NAMALWA (cell line): Measurements from ENCODE around the gene LHX1.

ENCODE experiments used
- DNase-seq: peaks from one replicate; pipeline ENCODE4 v3.0.0-alpha.2; 2015; ENCODE audit warnings: low spot score

The LHX1 gene

DNA sequence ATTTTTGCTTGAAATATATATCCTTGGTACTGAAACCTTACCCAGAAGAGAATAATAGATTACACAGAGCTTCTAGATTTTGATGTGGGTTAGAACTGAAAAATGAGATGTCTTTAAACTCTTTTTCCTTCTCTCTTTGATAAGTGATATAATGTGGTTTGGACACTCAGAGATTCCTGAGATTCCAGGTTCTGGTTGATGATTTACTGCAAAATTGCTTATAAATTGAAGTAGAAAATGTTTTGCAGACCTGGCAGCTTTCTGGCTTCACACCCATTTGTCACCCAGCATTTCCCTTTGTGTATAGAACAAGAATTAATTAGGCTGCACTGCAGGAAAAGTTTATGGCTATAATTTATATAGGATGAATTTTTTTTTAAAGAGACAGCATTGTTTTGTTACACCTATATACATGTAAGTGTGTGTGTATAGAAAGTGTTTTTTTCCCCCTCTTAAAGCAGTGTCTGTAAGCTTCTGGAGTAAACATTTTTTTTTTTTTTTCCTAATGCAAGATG, 35.0 kb downstream of the LHX1 start:
- no peak for DNase-seq

DNA sequence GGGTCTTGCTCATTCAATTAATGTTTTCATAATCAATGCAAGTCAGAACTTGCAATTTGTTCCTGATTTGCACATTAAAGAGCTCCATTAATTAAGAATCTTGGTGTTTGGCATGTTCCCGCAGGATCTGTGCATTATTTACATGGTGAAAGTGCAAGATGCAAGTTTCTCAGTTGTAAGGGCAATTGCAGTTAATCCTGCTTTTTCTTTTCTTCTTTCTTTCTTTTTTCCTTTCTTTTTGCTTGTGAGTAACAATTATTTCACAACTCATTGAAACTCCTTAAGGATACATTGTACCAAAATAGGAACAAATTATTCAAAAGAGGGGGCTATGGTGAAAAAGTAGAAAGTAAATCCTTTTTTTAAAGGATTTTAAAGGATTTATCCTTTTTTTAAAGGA, 35.6 kb downstream of the LHX1 start:
- no peak for DNase-seq

DNA sequence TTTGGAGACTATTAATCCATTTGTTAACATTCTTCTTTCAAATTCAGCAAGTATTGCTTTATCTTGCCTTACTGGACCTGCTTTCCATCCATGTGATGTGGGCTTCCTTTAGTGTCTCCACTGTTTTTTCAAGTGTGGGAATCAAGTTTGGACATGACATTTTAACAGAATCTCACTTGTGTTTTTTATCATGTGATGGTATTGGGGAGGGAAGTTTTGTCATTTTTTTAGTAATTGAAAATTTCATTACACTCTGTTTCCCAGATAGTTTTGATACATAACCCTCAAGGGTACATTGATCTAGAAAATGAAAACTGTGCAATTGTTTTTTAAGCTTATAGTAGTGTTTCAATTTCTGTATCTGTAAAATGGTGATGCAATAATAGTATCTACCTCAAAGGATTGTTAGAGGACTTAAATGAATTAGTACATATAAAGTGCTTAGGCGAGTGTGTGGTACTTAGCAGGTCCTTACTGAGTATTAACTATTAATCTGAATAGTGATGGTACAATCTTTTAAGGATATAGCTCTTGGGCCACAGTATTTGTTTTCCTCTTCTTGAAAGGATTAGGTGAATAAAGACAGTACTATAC, 38.7 kb downstream of the LHX1 start:
- no peak for DNase-seq

DNA sequence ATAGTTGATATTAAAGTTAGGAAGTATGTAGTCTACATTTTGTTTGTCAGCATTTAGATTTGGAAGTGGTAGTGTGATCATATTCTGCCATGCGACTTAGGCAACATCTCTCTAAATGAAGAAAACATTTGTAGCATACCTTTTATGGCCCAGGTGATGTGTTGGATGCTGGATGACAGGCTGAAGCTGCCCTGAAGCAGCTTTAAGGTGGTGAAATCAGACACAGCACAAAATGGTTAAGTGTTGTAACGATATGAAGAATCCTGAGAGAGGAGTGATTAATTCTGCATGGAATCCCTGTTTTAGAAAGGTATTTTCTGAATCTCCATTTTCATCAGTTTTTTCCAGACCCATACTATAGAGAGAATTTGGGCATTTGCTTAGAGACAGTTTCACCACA, 39.8 kb downstream of the LHX1 start:
- no peak for DNase-seq

DNA sequence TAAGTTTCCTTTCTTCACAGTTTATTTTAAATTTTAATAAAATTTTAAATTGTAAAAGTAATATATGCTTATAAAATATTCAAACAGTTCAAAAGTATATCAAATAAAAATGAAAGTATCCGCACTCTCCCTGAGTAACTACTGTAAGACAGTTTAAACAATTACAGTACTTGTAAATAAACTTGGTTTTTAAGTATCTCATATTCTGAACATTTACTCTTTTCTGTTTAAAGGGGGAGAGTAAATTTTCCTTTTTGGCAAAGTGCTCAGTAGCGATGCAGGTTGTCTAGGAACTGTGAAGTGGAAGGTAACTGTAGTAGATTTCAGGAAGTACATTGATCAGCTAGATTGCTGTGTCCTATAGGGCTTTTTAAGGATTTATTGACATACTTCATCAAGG, 40.3 kb downstream of the LHX1 start:
- DNase-seq = no peak

DNA sequence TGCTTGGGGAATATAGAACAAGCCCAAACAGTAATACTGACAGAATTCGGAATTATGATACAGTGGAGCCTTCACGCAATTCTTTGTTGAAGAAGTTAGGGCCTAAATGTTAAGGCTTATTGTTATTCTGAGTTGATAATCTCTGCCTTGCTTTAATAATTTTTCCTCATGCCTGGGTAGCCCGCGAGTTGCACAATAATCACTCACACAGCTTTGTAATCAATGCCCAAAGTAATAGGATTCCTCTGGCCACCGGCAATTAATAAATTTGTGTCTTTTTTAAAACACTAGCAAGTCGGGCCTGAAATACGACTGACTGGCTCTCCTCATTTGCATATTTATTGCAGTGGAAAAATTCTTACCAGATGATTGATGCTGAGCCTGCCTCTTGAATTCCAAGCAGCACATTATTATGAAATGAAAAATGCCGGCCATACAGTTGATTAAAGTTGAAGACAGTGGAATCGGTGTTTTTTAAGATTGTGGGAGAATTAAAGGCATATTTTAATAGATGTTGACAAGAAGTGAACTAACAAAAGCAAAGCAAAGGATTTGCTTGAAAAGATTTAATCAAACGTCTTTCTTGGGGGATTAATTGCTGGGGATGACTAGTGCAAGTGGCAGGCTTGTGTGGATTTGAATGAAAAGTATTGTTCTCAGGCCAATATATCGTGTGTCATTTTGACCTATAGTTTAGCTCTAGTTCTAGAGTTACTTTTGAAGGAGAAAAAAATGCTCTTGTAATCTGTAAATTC, 41.7 kb downstream of the LHX1 start:
- peak; percentile 43 for DNase-seq

DNA sequence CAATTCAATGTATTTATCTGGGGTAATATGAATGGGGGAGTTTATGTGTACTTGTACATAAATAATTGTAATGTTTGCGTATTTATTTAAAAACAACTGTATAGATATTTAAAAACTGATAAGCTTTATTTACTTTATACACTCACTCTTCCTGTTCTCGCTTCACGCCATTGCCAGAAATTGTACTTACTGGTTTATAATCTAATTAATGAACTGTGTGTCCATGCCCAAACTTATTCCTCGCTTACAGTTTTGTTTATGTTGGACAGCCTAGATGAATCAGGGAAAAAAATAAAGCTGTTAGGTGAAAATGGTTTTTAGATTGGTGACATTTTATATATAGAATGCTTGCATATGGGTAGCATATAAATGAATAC, 42.3 kb downstream of the LHX1 start:
- no peak for DNase-seq

DNA sequence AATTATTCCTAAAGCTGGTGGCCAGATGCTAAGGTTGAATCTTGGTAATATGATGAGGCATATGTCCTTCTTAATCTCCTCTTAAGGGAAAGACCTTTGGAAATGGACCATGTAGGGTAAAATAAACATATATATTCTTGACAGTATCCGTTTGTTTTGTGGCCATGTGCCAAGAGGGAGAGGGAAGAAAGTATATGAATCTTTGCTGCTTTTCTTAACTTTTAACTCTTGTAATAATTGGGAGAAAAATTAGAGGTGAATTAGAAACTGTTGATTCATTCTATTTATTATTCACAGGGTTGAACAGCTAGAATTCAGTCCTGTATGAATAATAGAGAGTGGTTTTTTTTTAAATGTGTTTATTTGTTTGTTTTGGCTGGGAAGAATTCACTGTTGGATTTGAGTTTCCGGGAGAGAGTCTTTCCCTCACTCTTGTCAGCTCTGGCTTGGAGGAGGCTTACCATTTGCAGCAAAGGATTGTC, 43.0 kb downstream of the LHX1 start:
- DNase-seq = no peak

DNA sequence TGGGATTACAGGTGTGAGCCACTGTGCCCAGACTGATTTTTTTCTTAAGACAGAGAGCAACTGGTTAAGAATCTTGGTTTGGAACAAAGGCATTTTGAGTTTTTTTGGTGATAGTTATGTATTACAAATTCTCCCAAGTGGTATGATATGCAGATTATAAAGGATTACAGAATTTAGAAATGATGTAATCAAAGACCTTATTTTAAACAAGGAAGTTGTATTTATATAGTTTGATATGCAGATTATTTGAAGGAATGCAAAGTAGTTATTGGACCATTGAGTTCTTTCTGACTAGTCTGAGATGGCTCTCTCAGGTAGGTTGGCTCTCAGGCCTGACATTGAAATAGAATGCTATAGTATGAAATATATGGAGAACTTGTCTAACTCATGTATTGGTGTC, 46.3 kb downstream of the LHX1 start:
- DNase-seq = no peak

DNA sequence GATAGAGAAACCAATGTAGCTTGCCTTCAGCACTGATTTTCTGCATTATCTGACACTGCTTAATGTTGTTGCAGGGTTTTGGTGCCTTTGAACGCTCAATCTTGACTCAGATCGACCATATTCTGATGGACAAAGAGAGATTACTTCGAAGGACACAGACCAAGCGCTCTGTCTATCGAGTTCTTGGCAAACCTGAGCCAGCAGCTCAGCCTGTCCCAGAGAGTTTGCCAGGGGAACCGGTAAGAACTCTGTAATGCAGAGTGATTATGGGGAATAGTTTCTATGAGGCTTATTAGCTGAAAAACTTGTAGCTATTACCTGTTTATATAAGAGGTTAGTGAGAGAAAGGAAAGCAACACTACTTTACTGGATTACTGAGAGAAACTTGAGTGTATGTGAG, 51.9 kb downstream of the LHX1 start:
- no peak for DNase-seq

DNA sequence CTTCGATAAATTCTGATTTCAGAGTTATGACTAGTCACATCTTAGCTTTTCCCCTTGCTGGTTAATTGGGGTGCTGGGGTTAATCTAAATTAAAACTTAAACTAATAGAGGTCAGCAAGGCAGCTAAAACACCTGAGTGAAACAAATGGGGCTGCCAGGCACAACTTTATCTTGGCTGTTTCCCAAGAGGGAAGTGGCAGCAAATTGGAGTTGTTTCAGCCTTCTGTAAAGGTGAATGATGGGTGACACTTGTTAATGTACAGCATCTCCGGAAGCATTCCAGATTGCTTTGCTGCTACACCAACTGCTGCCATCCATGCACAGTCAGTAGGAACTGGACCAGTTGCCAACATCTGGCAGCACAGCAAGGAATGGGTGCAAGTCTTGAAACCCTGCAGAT, 55.4 kb downstream of the LHX1 start:
- DNase-seq = no peak

DNA sequence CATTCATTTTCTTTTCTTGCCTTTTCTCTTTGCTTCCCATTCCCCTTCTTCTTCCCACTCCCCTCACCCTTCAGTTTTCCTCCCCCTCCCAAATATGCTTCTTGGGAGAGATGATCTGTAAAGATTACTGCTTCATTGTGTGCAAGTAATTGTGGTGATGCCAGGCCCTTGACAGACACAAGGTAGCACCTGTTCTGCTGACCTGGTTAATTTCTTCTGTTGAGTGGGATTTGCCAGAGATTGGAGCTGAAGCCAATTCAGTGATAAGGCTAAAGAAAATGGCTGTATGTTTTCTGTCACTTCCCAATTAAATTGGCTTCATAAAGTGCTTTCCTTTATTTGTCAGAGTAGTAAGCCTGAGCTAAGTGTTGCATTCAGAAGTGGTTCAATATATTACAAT, 56.0 kb downstream of the LHX1 start:
- no peak for DNase-seq
